ENCODE data around the gene SCAMP1. TPM values are rescaled to one million over a fixed set of nuclear protein-coding genes. Genes with fewer than 3 reads are reported as not detected.

The SCAMP1 gene
- total and polyA plus RNA-seq, 2 of the 13 experiments (the other 11 are each of a cell fraction or from before 2014, with no cell fraction given) = 18.2 to 33.7 TPM

GRCh38 chr5:78514427-78515330 lies 154.3 kb downstream of the SCAMP1 start:
- CTCF ChIA-PET (ENCODE audit: low intra/inter-chr PET ratio, low total read pairs) = no interaction called here
- intact Hi-C loops (cut with micrococcal nuclease; ENCODE audit: unreplicated experiment) (loop anchor here (5.0 kb wide), 1 partner anchor 32 kb away; no protein-coding TSS in a partner anchor), in situ Hi-C loops (cut with HindIII; ENCODE audit: extremely low pct_ligation_motif_present, low pct_unique_long_range_greater_than_20kb) (no loop called here)
- H3K4me2 ChIP-seq (ENCODE audit: low read depth, low read length) = no peak overlapping the region
- peaks cover 30% of the 10 kb centered on the region for H3K4me1 ChIP-seq (ENCODE audit: insufficient read depth, low read length)
- no peak overlapping the region for H3K9ac ChIP-seq (ENCODE audit: insufficient read depth, low read depth, low read length)
- TF ChIP-seq AGO1 (IDR thresholded peaks at IDR 0.05; ENCODE audit: low read depth, low read length, poor library complexity, severe bottlenecking) (no peak), ZNF33B (CRISPR knock-in tag; IDR thresholded peaks at IDR 0.05) (no peak), SNAPC4 (CRISPR knock-in tag; IDR thresholded peaks at IDR 0.05) (no peak), MEIS1 (CRISPR knock-in tag; IDR thresholded peaks at IDR 0.05; ENCODE audit: borderline replicate concordance) (no peak), HOXD1 (CRISPR knock-in tag; IDR thresholded peaks at IDR 0.05) (no peak), ZNF263 (CRISPR knock-in tag; IDR thresholded peaks at IDR 0.05) (no peak), SOX5 (CRISPR knock-in tag; IDR thresholded peaks at IDR 0.05; ENCODE audit: borderline replicate concordance) (no peak), DMAP1 (CRISPR knock-in tag; IDR thresholded peaks at IDR 0.05) (no peak), GATAD2A (CRISPR knock-in tag; IDR thresholded peaks at IDR 0.05) (no peak), ZNF33A (CRISPR knock-in tag; IDR thresholded peaks at IDR 0.05; ENCODE audit: borderline replicate concordance) (no peak), PHF20 (CRISPR knock-in tag; IDR thresholded peaks at IDR 0.05) (no peak), ELF1 (CRISPR knock-in tag; IDR thresholded peaks at IDR 0.05) (no peak), ELF4 (CRISPR knock-in tag; IDR thresholded peaks at IDR 0.05; ENCODE audit: borderline replicate concordance) (no peak), ZC3H13 (CRISPR knock-in tag; IDR thresholded peaks at IDR 0.05) (no peak), TOE1 (CRISPR knock-in tag; IDR thresholded peaks at IDR 0.05) (no peak), ZNF772 (CRISPR knock-in tag; IDR thresholded peaks at IDR 0.05) (no peak)
- TF ChIP-seq, protein P1, sequence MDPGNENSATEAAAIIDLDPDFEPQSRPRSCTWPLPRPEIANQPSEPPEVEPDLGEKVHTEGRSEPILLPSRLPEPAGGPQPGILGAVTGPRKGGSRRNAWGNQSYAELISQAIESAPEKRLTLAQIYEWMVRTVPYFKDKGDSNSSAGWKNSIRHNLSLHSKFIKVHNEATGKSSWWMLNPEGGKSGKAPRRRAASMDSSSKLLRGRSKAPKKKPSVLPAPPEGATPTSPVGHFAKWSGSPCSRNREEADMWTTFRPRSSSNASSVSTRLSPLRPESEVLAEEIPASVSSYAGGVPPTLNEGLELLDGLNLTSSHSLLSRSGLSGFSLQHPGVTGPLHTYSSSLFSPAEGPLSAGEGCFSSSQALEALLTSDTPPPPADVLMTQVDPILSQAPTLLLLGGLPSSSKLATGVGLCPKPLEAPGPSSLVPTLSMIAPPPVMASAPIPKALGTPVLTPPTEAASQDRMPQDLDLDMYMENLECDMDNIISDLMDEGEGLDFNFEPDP (CRISPR knock-in tag; conservative IDR thresholded peaks at IDR 0.05) = no peak
- no peaks in the 10 kb centered on the region for H4K20me1 ChIP-seq (ENCODE audit: insufficient read depth, low read length)
- H3K27ac ChIP-seq (ENCODE audit: extremely low read length, insufficient read depth, low read length) = no peak overlapping the region
- DNase-seq (ENCODE audit: low spot score) = no peak
- H3K36me3 ChIP-seq (replicated peaks in 1 of 2; ENCODE audit: control insufficient read depth in 1 of 2, insufficient read depth in 2 of 2, low read length in 2 of 2) = peaks cover 0 to 1% of the 10 kb centered on the region in 2 experiments; a peak in 2 of 5 replicates
- H3K9me3 ChIP-seq (ENCODE audit: low read length) = no peaks in the 10 kb centered on the region
- no peak for FAIRE-seq
- H3K4me3 ChIP-seq (replicated peaks in 1 of 3; ENCODE audit: insufficient read depth in 1 of 3, low read depth in 2 of 3, low read length in 3 of 3) = no peak overlapping the region
- POLR2A ChIA-PET = no interaction called here
- no peaks in the 10 kb centered on the region for H3K27me3 ChIP-seq (ENCODE audit: control insufficient read depth in 1 of 2, insufficient read depth in 2 of 2, low read length in 2 of 2)
- no TSS peak for BruUV-seq (replicated peaks)
- no peak for ATAC-seq
- no peak overlapping the region for H2AFZ ChIP-seq (ENCODE audit: low read length)
- WGBS (ENCODE audit: low lambda C conversion rate) = 90% methylated on average over 8 of the region's 8 CpGs
- H3K79me2 ChIP-seq (ENCODE audit: insufficient read depth, low read length) = peaks cover 6% of the 10 kb centered on the region

Measured in HepG2 (cell line).